ENCODE data around the gene CAMSAP1. TPM values are rescaled to one million over a fixed set of nuclear protein-coding genes. Genes with fewer than 3 reads are reported as not detected.

The CAMSAP1 gene
- total RNA-seq, 1 donor from 2014 or later: 34.8 TPM

DNA sequence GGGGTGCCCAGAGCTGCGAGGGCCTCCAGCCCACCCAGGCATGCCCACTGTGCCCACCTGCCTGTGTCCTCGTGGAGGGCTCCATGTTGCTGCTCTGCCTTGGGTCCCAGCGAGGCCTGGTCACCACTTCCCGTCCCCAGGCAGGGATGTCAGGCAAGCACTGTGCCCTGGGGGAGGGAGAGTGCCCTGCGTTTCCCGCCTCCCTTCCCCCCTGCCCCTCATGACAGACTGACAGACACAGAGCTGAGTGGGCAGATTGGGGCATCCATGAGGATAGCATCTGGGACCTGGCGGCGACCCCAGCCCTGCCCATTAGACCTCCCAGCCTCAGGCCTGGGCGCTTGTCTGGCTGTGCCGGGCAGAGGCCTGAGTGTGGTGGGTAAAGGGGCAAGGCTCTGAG lies 148.5 kb downstream of the CAMSAP1 start:
- Histone ChIP-seq H4K20me1 (ENCODE audit: insufficient read depth, low read length) (no peaks in the 10 kb centered on the region), H3K27me3 (ENCODE audit: insufficient read depth, low read length) (no peaks in the 10 kb centered on the region), H3K79me2 (ENCODE audit: insufficient read depth, low read length) (no peaks in the 10 kb centered on the region), H3K27ac (ENCODE audit: low read depth, low read length) (no peak overlapping the region), H3K36me3 (ENCODE audit: insufficient read depth, low read length) (no peaks in the 10 kb centered on the region), H3K4me3 (ENCODE audit: insufficient read depth, low read depth, low read length) (no peak overlapping the region), H3K4me1 (ENCODE audit: insufficient read depth, low read length) (no peaks in the 10 kb centered on the region), H3K9ac (ENCODE audit: low read length) (no peak overlapping the region), H3K4me2 (ENCODE audit: low read length) (no peak overlapping the region), H3K9me3 (ENCODE audit: insufficient read depth, low read depth, low read length) (peaks cover 5% of the 10 kb centered on the region), H2AFZ (ENCODE audit: low read depth, low read length) (no peak overlapping the region)
- Mint-ChIP-seq H3K27me3 (ENCODE audit: low read depth, unreplicated experiment) (peaks cover 27% of the 10 kb centered on the region), H3K36me3 (ENCODE audit: low read depth, unreplicated experiment) (no peaks in the 10 kb centered on the region), H3K4me3 (ENCODE audit: unreplicated experiment) (no peak overlapping the region), H3K27ac (ENCODE audit: unreplicated experiment) (no peak overlapping the region), H3K9me3 (ENCODE audit: unreplicated experiment) (no peaks in the 10 kb centered on the region), H3K4me1 (ENCODE audit: low read depth, unreplicated experiment) (no peaks in the 10 kb centered on the region)
- FAIRE-seq (no peak), DNase-seq (ENCODE audit: low read depth) (no peak)
- no peak for TF ChIP-seq EZH2 (IDR thresholded peaks at IDR 0.05; ENCODE audit: insufficient read depth, low read length)
- TF ChIP-seq, protein P1, sequence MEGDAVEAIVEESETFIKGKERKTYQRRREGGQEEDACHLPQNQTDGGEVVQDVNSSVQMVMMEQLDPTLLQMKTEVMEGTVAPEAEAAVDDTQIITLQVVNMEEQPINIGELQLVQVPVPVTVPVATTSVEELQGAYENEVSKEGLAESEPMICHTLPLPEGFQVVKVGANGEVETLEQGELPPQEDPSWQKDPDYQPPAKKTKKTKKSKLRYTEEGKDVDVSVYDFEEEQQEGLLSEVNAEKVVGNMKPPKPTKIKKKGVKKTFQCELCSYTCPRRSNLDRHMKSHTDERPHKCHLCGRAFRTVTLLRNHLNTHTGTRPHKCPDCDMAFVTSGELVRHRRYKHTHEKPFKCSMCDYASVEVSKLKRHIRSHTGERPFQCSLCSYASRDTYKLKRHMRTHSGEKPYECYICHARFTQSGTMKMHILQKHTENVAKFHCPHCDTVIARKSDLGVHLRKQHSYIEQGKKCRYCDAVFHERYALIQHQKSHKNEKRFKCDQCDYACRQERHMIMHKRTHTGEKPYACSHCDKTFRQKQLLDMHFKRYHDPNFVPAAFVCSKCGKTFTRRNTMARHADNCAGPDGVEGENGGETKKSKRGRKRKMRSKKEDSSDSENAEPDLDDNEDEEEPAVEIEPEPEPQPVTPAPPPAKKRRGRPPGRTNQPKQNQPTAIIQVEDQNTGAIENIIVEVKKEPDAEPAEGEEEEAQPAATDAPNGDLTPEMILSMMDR (IDR thresholded peaks at IDR 0.05; ENCODE audit: insufficient read depth, low read depth, low read length): no peak

Other genes starting within 250 kb of the CAMSAP1 start
- 2.1 and 4.8 TPM in 2 replicates for gene LCN9, start 244.2 kb downstream of the CAMSAP1 start, total RNA-seq
- gene SOHLH1, start 208.1 kb downstream of the CAMSAP1 start, total RNA-seq: not detected in 2 replicates
- gene KCNT1, start 205.4 kb downstream of the CAMSAP1 start, total RNA-seq: not detected in 2 replicates
- 31.8 and 32.5 TPM in 2 replicates for gene UBAC1, start 53.8 kb upstream of the CAMSAP1 start, total RNA-seq
- 31.3 and 34.0 TPM in 2 replicates for gene NACC2, start 187.7 kb upstream of the CAMSAP1 start, total RNA-seq
- gene TMEM250, start 211.3 kb upstream of the CAMSAP1 start, total RNA-seq: 29.8 and 30.3 TPM in 2 replicates